IMR-90 (cell line): ENCODE results near the gene PRR5L. TPM values are rescaled to one million over a fixed set of nuclear protein-coding genes. Genes with fewer than 3 reads are reported as not detected.

Experiments
- ATAC-seq: fragments of 200-7000 bp; cut with Tn5 transposase; 2 replicates; pipeline ENCODE4 v1.9.1; 2020; ENCODE audit warnings: low read depth, mild to moderate bottlenecking, moderate library complexity
- BruUV-seq: library from RNA; stranded (reverse); fragments of 400-500 nt; replicated peaks from 2 replicates; lab custom pipeline; 2021; lab: Mats Ljungman, UMichigan
- CTCF ChIA-PET: fragments of 300-600 bp; formaldehyde crosslinking; extraction: SDS; loops from one replicate; lab custom pipeline; 2021; ENCODE audit warnings: antibody characterized with exemption; lab: Yijun Ruan, JAX
- POLR2A ChIA-PET: fragments of 300-600 bp; sonication (Branson Sonifier 250); formaldehyde crosslinking; loops from one replicate; lab custom pipeline; 2022; ENCODE audit warnings: antibody characterized with exemption; ENCODE audit not compliant: unreplicated experiment; lab: Charles Lee
- DNase-seq: peaks from one replicate; pipeline ENCODE4 v3.0.0; 2013
- H2AFZ ChIP-seq: replicated peaks from 2 replicates; pipeline ENCODE3; 2013; ENCODE audit warnings: low read length, mild to moderate bottlenecking; ENCODE audit not compliant: poor library complexity
- H2AK5ac ChIP-seq: 2 replicates; pipeline ENCODE4 v1.6.1; 2013; ENCODE audit warnings: low read depth, low read length, inconsistent platforms
- H2AK9ac ChIP-seq: replicated peaks from 2 replicates; pipeline ENCODE3; 2013; ENCODE audit warnings: mild to moderate bottlenecking, low read depth, low read length, moderate library complexity; ENCODE audit not compliant: poor library complexity
- H2BK120ac ChIP-seq: 2 replicates; pipeline ENCODE4 v1.6.1; 2013; ENCODE audit warnings: low read depth, low read length, inconsistent platforms
- H2BK15ac ChIP-seq: 3 replicates; pipeline ENCODE4 v1.6.1; 2013; ENCODE audit warnings: low read depth, low read length, inconsistent platforms
- H2BK20ac ChIP-seq: 2 replicates; pipeline ENCODE4 v1.6.1; 2013; ENCODE audit warnings: low read depth, mild to moderate bottlenecking, inconsistent platforms, low read length, moderate library complexity
- H2BK5ac ChIP-seq: 2 replicates; pipeline ENCODE4 v1.6.1; 2013; ENCODE audit warnings: mild to moderate bottlenecking, low read depth, low read length, inconsistent platforms; ENCODE audit not compliant: poor library complexity, severe bottlenecking
- H3K14ac ChIP-seq: replicated peaks from 2 replicates; pipeline ENCODE4 v1.6.1; 2013; ENCODE audit warnings: low read depth, low read length, inconsistent platforms
- H3K18ac ChIP-seq: 2 replicates; pipeline ENCODE4 v1.6.1; 2013; ENCODE audit warnings: low read depth, low read length, control low read depth
- H3K23ac ChIP-seq: 2 replicates; pipeline ENCODE4 v1.6.1; 2013; ENCODE audit warnings: low read depth, low read length, inconsistent platforms
- H3K27ac ChIP-seq: 2 replicates; pipeline ENCODE4 v1.5.1; 2013; ENCODE audit warnings: mild to moderate bottlenecking, control low read depth, low read length; ENCODE audit not compliant: insufficient read depth
- H3K27me3 ChIP-seq: 2 replicates; pipeline ENCODE4 v1.6.1; 2013; ENCODE audit warnings: low read length; ENCODE audit not compliant: control insufficient read depth, insufficient read depth
- H3K36me3 ChIP-seq: 2 replicates; pipeline ENCODE4 v1.6.1; 2013; ENCODE audit warnings: low read length, mixed read lengths; ENCODE audit not compliant: control insufficient read depth, insufficient read depth
- H3K4ac ChIP-seq: 2 replicates; pipeline ENCODE4 v1.6.1; 2013; ENCODE audit warnings: low read depth, low read length, inconsistent platforms
- H3K4me1 ChIP-seq: 2 replicates; pipeline ENCODE4 v1.6.1; 2013; ENCODE audit warnings: low read length, mixed read lengths; ENCODE audit not compliant: control insufficient read depth, insufficient read depth
- H3K4me2 ChIP-seq: 2 replicates; pipeline ENCODE4 v1.6.1; 2013; ENCODE audit warnings: low read depth, mild to moderate bottlenecking, control low read depth, low read length, moderate library complexity
- H3K4me3 ChIP-seq: 2 replicates; pipeline ENCODE4 v1.5.1; 2013; ENCODE audit warnings: low read depth, mild to moderate bottlenecking, control low read depth, low read length, moderate library complexity; ENCODE audit not compliant: insufficient read depth
- H3K56ac ChIP-seq: 2 replicates; pipeline ENCODE4 v1.6.1; 2013; ENCODE audit warnings: low read length, inconsistent platforms; ENCODE audit not compliant: insufficient read depth; ENCODE audit errors: extremely low read depth
- H3K79me1 ChIP-seq, 2 experiments: 2 replicates each; pipeline ENCODE4 v1.6.1; 2013; ENCODE audit warnings: low read length in 2 of 2, inconsistent platforms in 1 of 2, low read depth in 1 of 2
- H3K9ac ChIP-seq: 2 replicates; pipeline ENCODE4 v1.6.1; 2013; ENCODE audit warnings: low read depth, low read length, control low read depth
- H3K9me1 ChIP-seq: 2 replicates; pipeline ENCODE4 v1.6.1; 2013; ENCODE audit warnings: low read length, inconsistent platforms; ENCODE audit not compliant: insufficient read depth
- H3K9me3 ChIP-seq: 2 replicates; pipeline ENCODE4 v1.6.1; 2013; ENCODE audit warnings: low read length; ENCODE audit not compliant: control insufficient read depth, insufficient read depth
- H4K20me1 ChIP-seq: 2 replicates; pipeline ENCODE4 v1.6.1; 2013; ENCODE audit warnings: low read length, inconsistent platforms; ENCODE audit not compliant: insufficient read depth
- H4K5ac ChIP-seq: 2 replicates; pipeline ENCODE4 v1.6.1; 2013; ENCODE audit warnings: mild to moderate bottlenecking, low read depth, low read length, control low read depth
- H4K8ac ChIP-seq, 2 experiments: 2 replicates each; pipeline ENCODE4 v1.6.1; 2013; ENCODE audit warnings: low read depth in 2 of 2, low read length in 2 of 2, control low read depth in 1 of 2, inconsistent platforms in 1 of 2
- H4K91ac ChIP-seq: 2 replicates; pipeline ENCODE4 v1.6.1; 2013; ENCODE audit warnings: low read depth, low read length, inconsistent platforms; ENCODE audit not compliant: insufficient read depth
- MAZ ChIP-seq: IDR thresholded peaks from 2 replicates; pipeline ENCODE4 v1.6.1; 2012; ENCODE audit warnings: low read depth, mild to moderate bottlenecking, low read length, improper control_type of control experiment, moderate library complexity, borderline replicate concordance
- NFE2L2 ChIP-seq: fragments of 150-350 bp; IDR thresholded peaks from 2 replicates; pipeline ENCODE4 v1.6.1; 2016; ENCODE audit warnings: low read depth, mild to moderate bottlenecking, low read length
- RAD21 ChIP-seq: IDR thresholded peaks from 2 replicates; pipeline ENCODE4 v1.6.1; 2012; ENCODE audit warnings: low read length, improper control_type of control experiment
- SMC3 ChIP-seq: fragments of 150-350 bp; IDR thresholded peaks from 2 replicates; pipeline ENCODE4 v1.6.1; 2016; ENCODE audit warnings: low read depth, mild to moderate bottlenecking, antibody characterized with exemption, low read length, moderate library complexity
- WGBS, 2 experiments: methylation state at CpG; one replicate each; pipeline versions ENCODE4 v1.1.5 to v1.1.7; 2013; ENCODE audit warnings: missing lambda C conversion rate in 2 of 2; ENCODE audit not compliant: insufficient read length in 1 of 2; ENCODE audit errors: extremely low coverage in 2 of 2; 5-methylcytosine and 5-hydroxymethylcytosine counted together
- dilution Hi-C: fragments of 300-500 bp; cut with HindIII; formaldehyde crosslinking; loops from one replicate; pipeline ENCODE4 v1.14.3; 2018; ENCODE audit warnings: low sequenced_read_pairs; ENCODE audit not compliant: unreplicated experiment
- in situ Hi-C: fragments of 300-500 bp; cut with MboI; formaldehyde crosslinking; loops from 3 replicates; pipeline ENCODE4 v1.14.3; 2019; ENCODE audit warnings: low sequenced_read_pairs, inconsistent platforms, mixed read lengths
- intact Hi-C: fragments of 100-400 bp; cut with micrococcal nuclease; formaldehyde crosslinking; loops from 2 replicates; pipeline ENCODE4 v1.10.0; 2022
- polyA plus RNA-seq, 3 experiments: library from polyadenylated mRNA; depleted of rRNA; stranded (reverse); fragments of >200 nt; gene quantifications; 2 replicates each; pipeline ENCODE4 v1.2.3, GENCODE V29; 2012; ENCODE audit warnings: low replicate concordance in 1 of 3
- total RNA-seq: library from RNA; depleted of rRNA; stranded (reverse); fragments of >200 nt; gene quantifications from 2 replicates; pipeline ENCODE4 v1.2.3, GENCODE V29; 2012

The PRR5L gene
- total and polyA plus RNA-seq, 2 of the 4 experiments (the other 2 are of a cell fraction) = 2.9 to 3.6 TPM

DNA sequence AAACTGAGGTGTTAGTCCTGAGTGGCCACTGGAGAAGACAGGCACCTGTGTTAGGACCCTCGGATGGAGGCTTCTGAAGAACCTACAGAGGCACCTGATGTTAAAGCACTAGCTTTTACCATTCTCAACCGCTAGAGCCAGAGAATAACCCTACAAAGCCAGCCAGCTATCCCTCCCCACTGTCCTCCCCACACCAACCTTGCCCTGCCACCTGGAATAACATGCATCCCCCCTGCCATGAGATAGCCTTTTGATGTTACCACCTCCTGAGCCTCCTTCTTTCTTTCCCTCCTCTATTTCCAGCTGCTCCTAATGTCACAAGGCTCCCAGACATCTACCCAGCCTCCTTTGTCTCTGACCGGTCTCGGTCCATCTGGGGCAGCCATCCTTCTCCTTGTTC is 35.0 kb upstream of the PRR5L start (continued):
- TF ChIP-seq SMC3 = no peak
- TF ChIP-seq RAD21 = no peak
- no peak for TF ChIP-seq MAZ

DNA sequence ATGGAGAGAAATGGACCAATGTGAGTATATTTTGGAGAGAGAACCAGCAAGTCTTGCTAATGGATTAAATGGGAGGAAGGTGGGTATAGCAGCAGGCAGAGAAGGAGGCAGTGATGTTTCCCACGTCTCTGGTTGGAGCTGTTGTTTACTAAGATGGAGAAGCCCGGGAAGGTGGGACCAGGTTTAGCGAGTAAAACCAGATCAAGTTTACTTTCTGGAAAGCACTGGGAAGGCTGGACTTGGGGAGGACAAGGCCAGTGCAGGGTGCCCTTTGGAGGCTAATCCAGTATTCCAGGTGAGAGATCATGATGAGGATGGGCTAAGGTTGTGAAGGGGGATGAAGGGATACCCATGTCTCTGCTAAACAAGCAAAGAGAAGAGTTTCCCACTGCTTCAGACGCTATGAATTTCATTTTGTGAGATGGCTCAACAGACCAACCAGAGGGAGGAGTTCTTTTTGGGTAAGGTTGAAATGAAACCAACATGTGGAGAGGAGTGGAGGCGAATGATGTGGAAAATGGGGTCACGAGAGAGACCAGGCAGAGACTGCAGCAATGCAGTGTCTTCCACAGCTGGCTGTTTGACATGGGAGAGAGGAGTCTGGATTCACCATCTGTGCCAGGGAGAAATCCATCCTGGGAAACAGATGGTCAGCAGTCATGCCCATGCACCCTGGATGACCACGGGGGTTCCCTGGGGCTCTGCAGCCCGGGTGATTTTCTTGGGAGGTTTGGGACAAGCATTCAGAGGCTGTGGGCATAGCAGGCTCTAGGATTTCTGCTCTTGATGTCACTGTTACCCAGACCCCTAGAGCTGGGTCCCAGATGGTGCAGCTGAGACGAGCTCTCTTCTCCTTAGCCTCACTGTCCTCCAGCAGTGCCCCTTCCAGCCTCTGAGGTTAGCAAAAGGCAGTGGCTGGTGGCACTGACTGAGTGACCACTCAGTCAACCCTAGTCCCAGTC is 31.8 kb upstream of the PRR5L start:
- Histone ChIP-seq H4K91ac (no peak overlapping the region), H3K56ac (no peak overlapping the region), H4K20me1 (peaks cover 5% of the 10 kb centered on the region; the same call in 1 of the 2 replicates), H3K4me3 (no peak overlapping the region), H3K27me3 (peaks cover 35% of the 10 kb centered on the region), H3K4me2 (no peak overlapping the region), H3K4ac (no peak overlapping the region; the same call in 1 of the 2 replicates), H2BK15ac (no peak overlapping the region), H3K23ac (no peak overlapping the region), H3K36me3 (no peaks in the 10 kb centered on the region), H3K9ac (no peak overlapping the region), H3K79me1 (no peaks in the 10 kb centered on the region), H2AFZ (no peak overlapping the region), H3K9me1 (no peaks in the 10 kb centered on the region), H2AK5ac (no peak overlapping the region), H2BK20ac (no peak overlapping the region), H3K18ac (no peak overlapping the region), H4K8ac (no peak overlapping the region), H2BK5ac (no peak overlapping the region), H4K5ac (no peak overlapping the region), H3K9me3 (no peaks in the 10 kb centered on the region), H2AK9ac (no peak overlapping the region), H2BK120ac (no peak overlapping the region), H3K27ac (no peak overlapping the region), H3K4me1 (no peaks in the 10 kb centered on the region), H3K14ac (no peak overlapping the region)
- WGBS, 2 experiments = 89% methylated on average over 4 of the region's 9 CpGs; no CpG with 5 or more reads in 1 of the 2 experiments
- dilution Hi-C loops = no loop called here
- in situ Hi-C loops = loop anchor here (5.0 to 10.0 kb wide), 4 partner anchors 229 to 779 kb away; partner anchors contain the start of gene FJX1
- CTCF ChIA-PET = interaction anchor here (0.5 to 2.1 kb wide), 2 partner anchors 93 to 442 kb away, joined by 5 to 9 read pairs; no protein-coding TSS in a partner anchor
- no peak for DNase-seq
- BruUV-seq = no TSS peak
- no peak for ATAC-seq
- TF ChIP-seq RAD21 (no peak), NFE2L2 (no peak)
- POLR2A ChIA-PET = no interaction called here
- intact Hi-C loops = loop anchor here (10.0 kb wide), 1 partner anchor 319 kb away; the partner anchor contains the start of gene LDLRAD3
